Lower leg skin (tissue), 3 donors: ENCODE measurements around the gene HHLA2.

Source experiments
- POLR2A ChIP-seq, 2 donors: fragments of 450-650 bp; IDR thresholded peaks; one replicate each; pipeline ENCODE4 v1.6.1; 2016 to 2017; ENCODE audit warnings: antibody characterized with exemption in 2 of 2, mild to moderate bottlenecking in 1 of 2, moderate library complexity in 1 of 2
- TF ChIP-seq, protein P1 (sequence below), 3 donors: fragments of 450-650 bp; IDR thresholded peaks; one replicate each; pipeline ENCODE4 v1.5.1; 2016; ENCODE audit warnings: antibody characterized with exemption in 3 of 3, mild to moderate bottlenecking in 3 of 3, moderate library complexity in 2 of 3

- TF ChIP-seq POLR2A (IDR thresholded peaks at IDR 0.05): no peak
- TF ChIP-seq, protein P1, sequence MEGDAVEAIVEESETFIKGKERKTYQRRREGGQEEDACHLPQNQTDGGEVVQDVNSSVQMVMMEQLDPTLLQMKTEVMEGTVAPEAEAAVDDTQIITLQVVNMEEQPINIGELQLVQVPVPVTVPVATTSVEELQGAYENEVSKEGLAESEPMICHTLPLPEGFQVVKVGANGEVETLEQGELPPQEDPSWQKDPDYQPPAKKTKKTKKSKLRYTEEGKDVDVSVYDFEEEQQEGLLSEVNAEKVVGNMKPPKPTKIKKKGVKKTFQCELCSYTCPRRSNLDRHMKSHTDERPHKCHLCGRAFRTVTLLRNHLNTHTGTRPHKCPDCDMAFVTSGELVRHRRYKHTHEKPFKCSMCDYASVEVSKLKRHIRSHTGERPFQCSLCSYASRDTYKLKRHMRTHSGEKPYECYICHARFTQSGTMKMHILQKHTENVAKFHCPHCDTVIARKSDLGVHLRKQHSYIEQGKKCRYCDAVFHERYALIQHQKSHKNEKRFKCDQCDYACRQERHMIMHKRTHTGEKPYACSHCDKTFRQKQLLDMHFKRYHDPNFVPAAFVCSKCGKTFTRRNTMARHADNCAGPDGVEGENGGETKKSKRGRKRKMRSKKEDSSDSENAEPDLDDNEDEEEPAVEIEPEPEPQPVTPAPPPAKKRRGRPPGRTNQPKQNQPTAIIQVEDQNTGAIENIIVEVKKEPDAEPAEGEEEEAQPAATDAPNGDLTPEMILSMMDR (IDR thresholded peaks at IDR 0.05): no peak
These were observed 3.9 kb downstream of the HHLA2 start for GRCh38 chr3:108300103-108300849.
